CD8-positive, alpha-beta memory T cell (primary cell): Measurements from ENCODE around the gene AKR1C1. TPM values are rescaled to one million over a fixed set of nuclear protein-coding genes. Genes with fewer than 3 reads are reported as not detected.
"Not testable (repeated sequence)": the region's sequence is repeated elsewhere in the genome, so short reads cannot be mapped to it uniquely, and the experiment has no call there.

ENCODE experiments used
- CTCF ChIA-PET: fragments of 350-600 bp; sonication (Branson Sonifier 250); formaldehyde crosslinking; loops from one replicate; lab custom pipeline; 2021; ENCODE audit warnings: antibody characterized with exemption; lab: Charles Lee
- POLR2A ChIA-PET: fragments of 350-600 bp; sonication (Branson Sonifier 250); formaldehyde crosslinking; loops from one replicate; lab custom pipeline; 2021; ENCODE audit warnings: antibody characterized with exemption; lab: Charles Lee
- DNase-seq, 5 donors: peaks; one replicate each; pipeline versions ENCODE4 v3.0.0 to v3.0.0-alpha.2; 2020 to 2022; ENCODE audit warnings: mixed read lengths in 1 of 5
- H3K27ac ChIP-seq: one replicate; pipeline ENCODE4 v1.7.0; 2013; ENCODE audit warnings: low read depth, mild to moderate bottlenecking, low read length, moderate library complexity
- H3K27me3 ChIP-seq: 2 replicates; pipeline ENCODE4 v1.7.0; 2013; ENCODE audit warnings: low read length, mild to moderate bottlenecking; ENCODE audit not compliant: insufficient read depth, poor library complexity, severe bottlenecking
- H3K36me3 ChIP-seq: 2 replicates; pipeline ENCODE4 v1.7.0; 2013; ENCODE audit warnings: mild to moderate bottlenecking, low read length, moderate library complexity; ENCODE audit not compliant: insufficient read depth
- H3K4me1 ChIP-seq: 2 replicates; pipeline ENCODE4 v1.7.0; 2013; ENCODE audit warnings: mild to moderate bottlenecking, low read length, moderate library complexity; ENCODE audit not compliant: insufficient read depth
- H3K4me3 ChIP-seq: 2 replicates; pipeline ENCODE4 v1.7.0; 2013; ENCODE audit warnings: mild to moderate bottlenecking, low read length
- H3K9me3 ChIP-seq: 2 replicates; pipeline ENCODE4 v1.7.0; 2013; ENCODE audit warnings: mild to moderate bottlenecking, low read length
- H3K27ac Mint-ChIP-seq, 8 donors: one replicate each; pipeline ENCODE4 v1.8.0; 2020 to 2021; ENCODE audit warnings: mixed read lengths in 8 of 8, mild to moderate bottlenecking in 6 of 8, inconsistent platforms in 3 of 8, moderate library complexity in 3 of 8
- H3K27me3 Mint-ChIP-seq, 2 donors: one replicate each; pipeline ENCODE4 v1.8.0; 2020 to 2021; ENCODE audit warnings: mixed read lengths in 2 of 2, mild to moderate bottlenecking in 1 of 2, moderate library complexity in 1 of 2
- H3K36me3 Mint-ChIP-seq, 3 donors: one replicate each; pipeline ENCODE4 v1.8.0; 2020 to 2021; ENCODE audit warnings: mixed read lengths in 3 of 3, inconsistent platforms in 1 of 3, mild to moderate bottlenecking in 1 of 3
- H3K4me1 Mint-ChIP-seq, 3 donors: one replicate each; pipeline ENCODE4 v1.8.0; 2020 to 2021; ENCODE audit warnings: mixed read lengths in 3 of 3, inconsistent platforms in 1 of 3, mild to moderate bottlenecking in 1 of 3
- H3K4me3 Mint-ChIP-seq, 7 donors: one replicate each; pipeline ENCODE4 v1.8.0; 2020 to 2021; ENCODE audit warnings: mixed read lengths in 7 of 7, mild to moderate bottlenecking in 6 of 7, moderate library complexity in 4 of 7, inconsistent platforms in 2 of 7
- H3K9me3 Mint-ChIP-seq, 5 donors: one replicate each; pipeline ENCODE4 v1.8.0; 2020 to 2022; ENCODE audit warnings: mixed read lengths in 5 of 5, mild to moderate bottlenecking in 3 of 5, moderate library complexity in 2 of 5, inconsistent platforms in 1 of 5
- polyA plus RNA-seq: library from polyadenylated mRNA; unstranded; fragments of 300-500 nt; fragmentation: Illumina TruSeq; gene quantifications from one replicate; pipeline ENCODE4 v1.2.3, GENCODE V29; 2021
- total RNA-seq, 2 experiments: library from RNA; stranded (reverse); gene quantifications; one replicate each; pipeline ENCODE4 v1.2.3, GENCODE V29; 2021

The AKR1C1 gene
- total and polyA plus RNA-seq, 3 experiments from 2014 or later: 0.22 to 0.24 TPM; not detected in 1

DNA sequence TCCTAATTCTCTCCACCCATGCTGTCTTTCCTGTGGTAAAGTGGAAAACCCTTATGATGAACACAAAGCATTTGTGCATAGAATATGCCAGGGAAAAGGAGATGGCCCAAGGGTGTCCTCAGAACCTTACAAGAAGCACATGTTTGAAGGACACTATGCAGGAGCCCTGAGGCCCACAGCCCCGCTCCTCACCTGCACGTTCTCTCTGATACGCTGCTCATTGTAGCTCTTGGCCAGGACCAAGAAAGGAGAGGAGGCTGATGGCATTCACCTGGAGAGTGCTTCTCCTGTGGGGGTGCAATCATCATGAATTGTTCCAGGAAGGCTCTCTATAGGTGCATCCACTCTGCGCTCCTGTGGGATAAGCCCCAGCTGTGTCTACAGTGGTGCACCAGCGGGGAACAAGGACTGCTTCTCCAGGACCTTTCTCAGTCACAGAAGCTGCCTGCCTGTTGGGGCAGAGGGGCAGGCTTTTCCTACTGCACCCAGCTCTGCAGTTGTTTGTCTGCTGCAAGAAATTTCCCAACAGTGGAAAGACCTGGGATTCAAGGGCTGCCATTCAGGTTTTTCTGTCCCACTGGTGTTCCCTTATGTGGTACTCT is 20.5 kb downstream of the AKR1C1 start:
- no peaks in the 10 kb centered on the region for H3K9me3 ChIP-seq

GRCh38 chr10:4984223-4984622 is 21.0 kb downstream of the AKR1C1 start:
- ChIA-PET POLR2A (no interaction called here), CTCF (no interaction called here)
- no peak overlapping the region for H3K27ac ChIP-seq
- Mint-ChIP-seq H3K4me3 (no peak overlapping the region), H3K27ac (no peak overlapping the region), H3K9me3 (peaks cover 0 to 2% (median 0%) of the 10 kb centered on the region in 5 donors), H3K36me3 (no peaks in the 10 kb centered on the region), H3K4me1 (no peaks in the 10 kb centered on the region), H3K27me3 (peaks cover 3% of the 10 kb centered on the region in 2 donors)
- DNase-seq: no peak
- H3K9me3 ChIP-seq: no peaks in the 10 kb centered on the region
- no peak overlapping the region for H3K4me3 ChIP-seq
- H3K27me3 ChIP-seq: no peaks in the 10 kb centered on the region
- H3K36me3 ChIP-seq: no peaks in the 10 kb centered on the region
- H3K4me1 ChIP-seq: no peaks in the 10 kb centered on the region

More for the DNA sequence above, 20.5 kb downstream of the AKR1C1 start:
- Histone ChIP-seq H3K27me3 (no peaks in the 10 kb centered on the region), H3K27ac (no peak overlapping the region), H3K4me1 (no peaks in the 10 kb centered on the region), H3K36me3 (no peaks in the 10 kb centered on the region), H3K4me3 (no peak overlapping the region)
- no peaks in the 10 kb centered on the region for H3K4me1 Mint-ChIP-seq
- ChIA-PET POLR2A (no interaction called here), CTCF (no interaction called here)
- H3K36me3 Mint-ChIP-seq: no peaks in the 10 kb centered on the region
- H3K27ac Mint-ChIP-seq: no peak overlapping the region
- H3K4me3 Mint-ChIP-seq: no peak overlapping the region
- H3K27me3 Mint-ChIP-seq: peaks cover 3% of the 10 kb centered on the region in 2 donors
- peaks cover 0 to 2% (median 0%) of the 10 kb centered on the region in 5 donors for H3K9me3 Mint-ChIP-seq
- no peak for DNase-seq

- H3K4me1 ChIP-seq: no peaks in the 10 kb centered on the region
- H3K36me3 ChIP-seq: no peaks in the 10 kb centered on the region
- H3K27ac ChIP-seq: no peak overlapping the region
- CTCF ChIA-PET: no interaction called here
- Mint-ChIP-seq H3K27ac (no peak overlapping the region), H3K4me1 (no peaks in the 10 kb centered on the region), H3K9me3 (peaks cover 0 to 2% (median 0%) of the 10 kb centered on the region in 5 donors), H3K4me3 (no peak overlapping the region), H3K27me3 (peaks cover 3% of the 10 kb centered on the region in 2 donors), H3K36me3 (no peaks in the 10 kb centered on the region)
- POLR2A ChIA-PET: no interaction called here
- H3K9me3 ChIP-seq: no peaks in the 10 kb centered on the region
- no peak overlapping the region for H3K4me3 ChIP-seq
- no peak for DNase-seq
- H3K27me3 ChIP-seq: no peaks in the 10 kb centered on the region
These were observed 21.9 kb downstream of the AKR1C1 start for GRCh38 chr10:4984971-4985594.

- H3K27ac ChIP-seq, H3K27me3 Mint-ChIP-seq, H3K4me3 Mint-ChIP-seq, H3K9me3 ChIP-seq, H3K4me1 ChIP-seq, H3K4me3 ChIP-seq, H3K36me3 Mint-ChIP-seq, H3K4me1 Mint-ChIP-seq, H3K9me3 Mint-ChIP-seq, DNase-seq, CTCF ChIA-PET, POLR2A ChIA-PET, H3K36me3 ChIP-seq, H3K27me3 ChIP-seq, H3K27ac Mint-ChIP-seq: not testable (repeated sequence)
These were observed 24.9 kb downstream of the AKR1C1 start for GRCh38 chr10:4988000-4988641.

DNA sequence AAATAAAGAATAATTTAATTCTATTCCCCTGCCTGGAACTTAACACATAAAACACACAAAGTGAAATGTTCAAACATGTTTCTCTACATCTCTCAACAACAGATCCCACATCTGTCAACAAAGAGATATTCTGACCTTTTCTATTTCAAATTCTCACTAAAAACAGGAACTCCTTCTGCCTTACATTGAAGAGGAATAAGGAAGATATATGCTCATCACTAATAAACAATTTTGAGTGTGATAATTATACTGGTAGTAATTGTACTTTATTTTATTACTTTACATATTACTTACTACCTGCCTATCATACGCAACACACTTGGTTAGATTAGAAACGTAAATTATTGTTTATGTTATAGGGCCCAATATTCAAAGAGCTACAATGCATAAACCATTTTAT is 27.0 kb downstream of the AKR1C1 start:
- no peak overlapping the region for H3K4me3 ChIP-seq
- peaks cover 0 to 2% (median 0%) of the 10 kb centered on the region in 5 donors for H3K9me3 Mint-ChIP-seq
- POLR2A ChIA-PET: no interaction called here
- H3K27ac Mint-ChIP-seq: no peak overlapping the region
- no peak for DNase-seq
- CTCF ChIA-PET: no interaction called here
- no peak overlapping the region for H3K27ac ChIP-seq
- no peaks in the 10 kb centered on the region for H3K27me3 ChIP-seq
- no peak overlapping the region for H3K4me3 Mint-ChIP-seq
- H3K4me1 ChIP-seq: no peaks in the 10 kb centered on the region
- no peaks in the 10 kb centered on the region for H3K36me3 ChIP-seq
- peaks cover 0 to 3% of the 10 kb centered on the region in 2 donors for H3K27me3 Mint-ChIP-seq
- H3K9me3 ChIP-seq: no peaks in the 10 kb centered on the region
- no peaks in the 10 kb centered on the region for H3K36me3 Mint-ChIP-seq
- no peaks in the 10 kb centered on the region for H3K4me1 Mint-ChIP-seq

DNA sequence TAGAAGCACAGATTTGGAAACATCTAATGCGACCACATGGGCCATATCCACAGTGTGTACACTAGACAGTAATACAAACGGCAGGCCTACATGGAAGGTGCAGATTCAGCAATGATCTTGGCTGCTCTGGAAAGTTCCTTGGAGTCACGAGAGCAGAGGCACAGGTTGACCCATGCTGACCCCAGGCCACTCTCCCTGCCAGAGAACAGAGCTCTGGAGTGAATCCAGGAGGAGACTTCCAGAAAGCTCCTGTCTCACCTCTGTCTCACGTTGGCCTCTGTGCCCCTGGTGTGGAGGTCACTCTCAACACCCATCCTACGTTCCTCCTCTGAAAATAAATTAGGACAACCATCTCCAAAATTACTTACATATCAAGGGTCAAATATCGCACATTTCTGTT is 28.2 kb downstream of the AKR1C1 start:
- H3K36me3 ChIP-seq, H3K4me1 Mint-ChIP-seq, H3K4me3 Mint-ChIP-seq, H3K36me3 Mint-ChIP-seq, H3K27ac Mint-ChIP-seq, H3K4me3 ChIP-seq, H3K9me3 ChIP-seq, H3K27me3 ChIP-seq, DNase-seq, H3K4me1 ChIP-seq, H3K9me3 Mint-ChIP-seq, H3K27ac ChIP-seq, CTCF ChIA-PET, H3K27me3 Mint-ChIP-seq, POLR2A ChIA-PET: not testable (repeated sequence)

DNA sequence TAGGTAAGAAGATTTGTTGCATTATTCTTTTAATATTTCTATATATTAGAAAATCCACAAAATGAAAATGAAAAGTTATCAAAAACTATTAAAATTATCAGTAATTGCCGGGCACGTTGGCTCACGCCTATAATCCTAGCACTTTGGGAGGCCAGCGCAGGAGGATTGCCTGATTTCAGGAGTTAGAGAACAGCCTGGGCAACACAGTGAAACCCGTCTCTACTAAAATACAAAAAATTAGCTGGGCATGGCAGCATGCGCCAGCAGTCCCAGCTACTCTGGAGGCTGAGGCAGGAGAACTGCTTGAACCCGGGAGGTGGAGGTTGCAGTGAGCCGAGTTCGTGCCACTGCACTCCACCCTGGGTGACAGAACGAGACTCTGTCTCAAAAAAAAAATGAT is 29.3 kb downstream of the AKR1C1 start:
- H3K4me1 ChIP-seq, H3K4me3 ChIP-seq, CTCF ChIA-PET, H3K9me3 Mint-ChIP-seq, H3K36me3 ChIP-seq, H3K27me3 ChIP-seq, POLR2A ChIA-PET, H3K4me1 Mint-ChIP-seq, H3K27ac ChIP-seq, DNase-seq, H3K27ac Mint-ChIP-seq, H3K27me3 Mint-ChIP-seq, H3K9me3 ChIP-seq, H3K4me3 Mint-ChIP-seq, H3K36me3 Mint-ChIP-seq: not testable (repeated sequence)

DNA sequence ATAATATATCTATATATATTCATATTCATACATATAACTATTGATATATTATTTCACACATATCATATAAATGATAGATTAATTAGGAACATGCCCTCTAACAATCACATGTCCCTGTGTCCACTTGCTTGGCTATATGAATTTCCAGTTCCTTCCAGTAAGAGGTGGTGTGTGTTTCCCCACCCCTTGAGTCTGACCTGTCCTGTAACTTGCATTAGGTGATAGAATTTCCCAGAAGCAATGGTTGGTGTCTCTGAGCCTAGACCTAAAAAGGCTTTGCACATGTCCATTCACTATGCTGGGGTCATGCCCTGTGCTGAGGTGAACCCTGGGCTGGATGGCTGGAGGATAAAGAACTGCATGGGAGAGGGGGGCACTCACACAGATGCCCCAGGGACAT is 31.0 kb downstream of the AKR1C1 start:
- H3K9me3 ChIP-seq, H3K27ac Mint-ChIP-seq, DNase-seq, H3K4me1 ChIP-seq, H3K4me3 Mint-ChIP-seq, H3K4me1 Mint-ChIP-seq, H3K27me3 ChIP-seq, H3K36me3 ChIP-seq, H3K4me3 ChIP-seq, POLR2A ChIA-PET, CTCF ChIA-PET, H3K9me3 Mint-ChIP-seq, H3K27me3 Mint-ChIP-seq, H3K36me3 Mint-ChIP-seq, H3K27ac ChIP-seq: not testable (repeated sequence)
